K562 (cell line): ENCODE data around the gene AMZ2. TPM values are rescaled to one million over a fixed set of nuclear protein-coding genes. Genes with fewer than 3 reads are reported as not detected.

Source experiments
- ATAC-seq: fragments of 200-7000 bp; cut with Tn5 transposase; 3 replicates; pipeline ENCODE4 v1.9.1; 2020; ENCODE audit warnings: moderate library complexity
- BruUV-seq: library from RNA; stranded (reverse); fragments of 400-500 nt; replicated peaks from 2 replicates; lab custom pipeline; 2021; lab: Mats Ljungman, UMichigan
- CTCF ChIA-PET: fragments of 300-600 bp; formaldehyde crosslinking; extraction: SDS; loops from one replicate; lab custom pipeline; 2021; ENCODE audit warnings: low intra/inter-chr PET ratio; lab: Yijun Ruan, JAX
- POLR2A ChIA-PET: fragments of 300-600, 350-650 bp; sonication (Branson Sonifier 250); formaldehyde crosslinking; extraction: SDS; loops from one replicate; lab custom pipeline; 2021; ENCODE audit warnings: antibody characterized with exemption, inconsistent platforms; lab: Yijun Ruan, JAX
- DNase-seq, 4 experiments: peaks; one replicate each; pipeline versions ENCODE4 v3.0.0 to v3.0.0-alpha.2; 2011 to 2018; ENCODE audit warnings: low spot score in 3 of 4, mixed read lengths in 3 of 4; ENCODE audit errors: extremely low read depth in 1 of 4
- FAIRE-seq: peaks from 2 replicates; lab custom pipeline; 2011; peaks lifted over from hg19 to GRCh38; lab: Jason Lieb, UNC
- H2AFZ ChIP-seq: 2 replicates; pipeline ENCODE4 v1.6.0; 2011; ENCODE audit warnings: low read depth, low read length, control low read depth, inconsistent platforms
- H3K27ac ChIP-seq: fragments of 200-600 bp; 3 replicates; pipeline ENCODE4 v1.8.0; 2011; ENCODE audit warnings: low read depth, mild to moderate bottlenecking, control low read depth, inconsistent platforms, low read length, moderate library complexity, mixed read lengths; ENCODE audit errors: extremely low read depth
- H3K27me3 ChIP-seq, 2 experiments: fragments of 300-600 bp in 1 of 2; 2 replicates in 1 of 2; 3 replicates in 1 of 2; pipeline versions ENCODE4 v1.6.0 to v1.8.0; 2011; ENCODE audit warnings: inconsistent platforms in 2 of 2, low read length in 2 of 2, mild to moderate bottlenecking in 1 of 2, mixed read lengths in 1 of 2, moderate library complexity in 1 of 2; ENCODE audit not compliant: control insufficient read depth in 2 of 2, insufficient read depth in 2 of 2
- H3K36me3 ChIP-seq: fragments of 300-600 bp; 3 replicates; pipeline ENCODE4 v1.8.0; 2011; ENCODE audit warnings: mild to moderate bottlenecking, low read length, inconsistent platforms; ENCODE audit not compliant: control insufficient read depth, insufficient read depth
- H3K4me1 ChIP-seq, 2 experiments: fragments of 200-600 bp in 1 of 2; replicated peaks in 1 of 2; 2 replicates in 1 of 2; 3 replicates in 1 of 2; pipeline versions ENCODE4 v1.5.1 to v1.8.0; 2011; ENCODE audit warnings: inconsistent platforms in 2 of 2, low read length in 2 of 2, mild to moderate bottlenecking in 1 of 2, mixed read lengths in 1 of 2, moderate library complexity in 1 of 2; ENCODE audit not compliant: control insufficient read depth in 2 of 2, insufficient read depth in 2 of 2
- H3K4me2 ChIP-seq: 2 replicates; pipeline ENCODE4 v1.6.1; 2011; ENCODE audit warnings: low read length, control low read depth, inconsistent platforms, mixed read lengths; ENCODE audit not compliant: insufficient read depth
- H3K4me3 ChIP-seq: fragments of 200-600 bp; sonication (generic), shearing (Covaris generic); 2 replicates; pipeline ENCODE4 v1.5.1; 2016; ENCODE audit warnings: control low read depth, inconsistent platforms
- H3K79me2 ChIP-seq: fragments of 200-600 bp; 3 replicates; pipeline ENCODE4 v1.8.0; 2011; ENCODE audit warnings: low read length, inconsistent platforms; ENCODE audit not compliant: control insufficient read depth, insufficient read depth
- H3K9ac ChIP-seq, 2 experiments: 2 replicates each; pipeline versions ENCODE4 v1.6.0 to v1.6.1; 2011; ENCODE audit warnings: low read depth in 2 of 2, low read length in 2 of 2, control low read depth in 1 of 2, inconsistent platforms in 1 of 2, mild to moderate bottlenecking in 1 of 2, mixed read lengths in 1 of 2; ENCODE audit not compliant: insufficient read depth in 1 of 2
- H3K9me1 ChIP-seq: one replicate; pipeline ENCODE4 v1.6.0; 2011; ENCODE audit warnings: inconsistent platforms, mild to moderate bottlenecking, low read length, moderate library complexity; ENCODE audit not compliant: control insufficient read depth, insufficient read depth
- H3K9me3 ChIP-seq: replicated peaks from 2 replicates; pipeline ENCODE4 v1.5.1; 2011; ENCODE audit warnings: low read depth, low read length, inconsistent platforms; ENCODE audit not compliant: control insufficient read depth, insufficient read depth
- H4K20me1 ChIP-seq: replicated peaks from 2 replicates; pipeline ENCODE4 v1.6.1; 2011; ENCODE audit warnings: low read length, inconsistent platforms, mixed read lengths; ENCODE audit not compliant: control insufficient read depth, insufficient read depth
- ASH1L ChIP-seq: fragments of 450-650 bp; IDR thresholded peaks from 2 replicates; pipeline ENCODE4 v1.6.1; 2018; ENCODE audit warnings: borderline replicate concordance, mild to moderate bottlenecking, low read depth; ENCODE audit not compliant: partially characterized antibody
- BCL6 ChIP-seq: fragments of 250-450 bp; sonication (Bioruptor Pico); IDR thresholded peaks from 2 replicates; pipeline ENCODE4 v1.4.0; 2020
- CBX1 ChIP-seq: sonication (generic); IDR thresholded peaks from 2 replicates; pipeline ENCODE4 v1.6.1; 2016; ENCODE audit warnings: antibody characterized with exemption, low read depth, mild to moderate bottlenecking
- COPS2 ChIP-seq: fragments of 450-650 bp; conservative IDR thresholded peaks from 2 replicates; pipeline ENCODE4 v1.6.1; 2016; ENCODE audit warnings: mild to moderate bottlenecking, moderate library complexity
- CREB3L1 ChIP-seq: fragments of 450-650 bp; IDR thresholded peaks from 2 replicates; pipeline ENCODE4 v1.6.1; 2014; ENCODE audit warnings: low read depth, mild to moderate bottlenecking, moderate library complexity, borderline replicate concordance
- CSDE1 ChIP-seq, 2 experiments: fragments of 450-650 bp; IDR thresholded peaks; 2 replicates each; pipeline ENCODE4 v1.6.1; 2016; ENCODE audit warnings: mild to moderate bottlenecking in 1 of 2
- E4F1 ChIP-seq: fragments of 250-450 bp; sonication (Bioruptor Pico); IDR thresholded peaks from 2 replicates; pipeline ENCODE4 v1.5.0; 2021; ENCODE audit warnings: mild to moderate bottlenecking, borderline replicate concordance
- EGR1 ChIP-seq: fragments of 450-650 bp; conservative IDR thresholded peaks from 2 replicates; pipeline ENCODE4 v1.6.1; 2017; ENCODE audit warnings: mild to moderate bottlenecking
- GABPB1 ChIP-seq: sonication (generic); formaldehyde crosslinking; IDR thresholded peaks from 2 replicates; pipeline ENCODE4 v1.8.0; 2022; ENCODE audit warnings: mild to moderate bottlenecking, missing genetic modification reagents
- MYNN ChIP-seq, 2 experiments: sonication (generic); formaldehyde crosslinking in 1 of 2; IDR thresholded peaks; 2 replicates each; pipeline versions ENCODE4 v1.5.0 to v1.6.1; 2016 to 2020; ENCODE audit warnings: antibody characterized with exemption in 1 of 2, missing genetic modification reagents in 1 of 2
- NFYB ChIP-seq: IDR thresholded peaks from 2 replicates; pipeline ENCODE4 v1.6.1; 2011; ENCODE audit warnings: mild to moderate bottlenecking, moderate library complexity; ENCODE audit not compliant: insufficient read length; ENCODE audit errors: extremely low read depth
- PTRF ChIP-seq: fragments of 450-650 bp; IDR thresholded peaks from 2 replicates; pipeline ENCODE4 v1.6.1; 2016; ENCODE audit warnings: mild to moderate bottlenecking, missing genetic modification characterization, missing compliant biosample characterization
- TEAD1 ChIP-seq, 2 experiments: fragments of 450-650 bp in 1 of 2; sonication (generic) in 1 of 2; formaldehyde crosslinking; IDR thresholded peaks; 2 replicates each; pipeline versions ENCODE4 v1.4.0 to v1.8.0; 2020 to 2022; ENCODE audit warnings: mild to moderate bottlenecking in 2 of 2, missing genetic modification reagents in 1 of 2
- TEAD4 ChIP-seq, 2 experiments: sonication (generic) in 1 of 2; formaldehyde crosslinking in 1 of 2; IDR thresholded peaks; 2 replicates each; pipeline versions ENCODE4 v1.6.1 to v1.8.0; 2012 to 2022; ENCODE audit warnings: borderline replicate concordance in 1 of 2, inconsistent platforms in 1 of 2, low read length in 1 of 2, mild to moderate bottlenecking in 1 of 2, missing genetic modification reagents in 1 of 2
- ZFP1 ChIP-seq: fragments of 450-650 bp; formaldehyde crosslinking; IDR thresholded peaks from 2 replicates; pipeline ENCODE4 v1.4.0; 2020; ENCODE audit warnings: mild to moderate bottlenecking, mixed read lengths
- ZNF561 ChIP-seq: fragments of 450-650 bp; formaldehyde crosslinking; conservative IDR thresholded peaks from 2 replicates; pipeline ENCODE4 v1.4.0; 2020; ENCODE audit warnings: mild to moderate bottlenecking, moderate library complexity
- ZNF764 ChIP-seq: fragments of 250-450 bp; sonication (Bioruptor Pico); IDR thresholded peaks from 2 replicates; pipeline ENCODE4 v1.4.0; 2020; ENCODE audit warnings: low read depth, mild to moderate bottlenecking, moderate library complexity
- WGBS: fragments of 100-300 bp; shearing (Covaris generic); methylation state at CpG from one replicate; pipeline ENCODE4 v1.1.6; 2016; ENCODE audit warnings: low coverage, mixed read lengths; ENCODE audit not compliant: insufficient coverage; ENCODE audit errors: missing lambda C conversion rate; 5-methylcytosine and 5-hydroxymethylcytosine counted together
- in situ Hi-C: fragments of 300-500 bp; cut with MboI; formaldehyde crosslinking; loops from 4 replicates; pipeline ENCODE4 v1.15.0; 2018; ENCODE audit warnings: inconsistent platforms, mixed read lengths
- intact Hi-C: fragments of 100-400 bp; cut with micrococcal nuclease; formaldehyde crosslinking; loops from 2 replicates; pipeline ENCODE4 v1.14.2; 2022
- polyA plus RNA-seq, 8 experiments: library from polyadenylated mRNA; depleted of rRNA in 4 of 8; stranded (reverse) in 5 of 8; unstranded in 3 of 8; fragments of >200 nt; fragmentation: Nextera tagmentation in 2 of 8; fragmentation: Illumina TruSeq in 1 of 8; extraction: Ambion mirVana in 2 of 8; extraction: Trizol in 1 of 8; gene quantifications; 2 replicates each; pipeline versions ENCODE4 v1.2.1 to v1.2.3, GENCODE V29; 2011 to 2014; ENCODE audit warnings: inconsistent platforms in 1 of 8, missing spikeins in 1 of 8
- total RNA-seq, 7 experiments: library from RNA; depleted of rRNA in 6 of 7; stranded (reverse); fragments of >200 nt in 6 of 7; fragmentation: Illumina TruSeq in 2 of 7; extraction: Trizol in 2 of 7; gene quantifications; 2 replicates each; pipeline versions ENCODE4 v1.2.1 to v1.2.3, GENCODE V29; 2011 to 2021; ENCODE audit warnings: low replicate concordance in 1 of 7
- TF ChIP-seq, protein P1 (sequence below): fragments of 250-450 bp; sonication (Bioruptor Pico); IDR thresholded peaks from 2 replicates; pipeline ENCODE4 v1.8.0; 2022; ENCODE audit warnings: moderate library complexity, mild to moderate bottlenecking, inconsistent platforms
- TF ChIP-seq, protein P2 (sequence below): fragments of 250-450 bp; sonication (Bioruptor Pico); IDR thresholded peaks from 2 replicates; pipeline ENCODE4 v1.8.0; 2021; ENCODE audit warnings: moderate library complexity, mild to moderate bottlenecking, inconsistent platforms

The AMZ2 gene
- total and polyA plus RNA-seq, 9 of the 15 experiments (the other 6 are each of a cell fraction or from before 2014, with no cell fraction given) = 22.6 to 92.2 (median 52.6) TPM

- intact Hi-C loops (no loop called here), in situ Hi-C loops (no loop called here)
- Histone ChIP-seq H3K27me3 (peaks cover 0 to 14% of the 10 kb centered on the region in 2 experiments; a peak in 3 of 5 replicates), H4K20me1 (no peaks in the 10 kb centered on the region), H3K4me3 (no peak overlapping the region), H3K4me2 (no peak overlapping the region), H3K36me3 (no peaks in the 10 kb centered on the region), H3K9me1 (no peaks in the 10 kb centered on the region), H3K9me3 (no peaks in the 10 kb centered on the region), H3K79me2 (no peaks in the 10 kb centered on the region), H2AFZ (no peak overlapping the region), H3K9ac (no peak overlapping the region), H3K4me1 (no peaks in the 10 kb centered on the region), H3K27ac (no peak overlapping the region)
- POLR2A ChIA-PET = no interaction called here
- BruUV-seq = no TSS peak
- TF ChIP-seq BCL6 (CRISPR knock-in tag) = no peak
- no peak for TF ChIP-seq ZFP1 (CRISPR knock-in tag)
- TF ChIP-seq ZNF764 (CRISPR knock-in tag) = no peak
- TF ChIP-seq PTRF (tag) = no peak
- TF ChIP-seq CBX1 = no peak
- no peak for TF ChIP-seq MYNN (IDR thresholded peaks at IDR 0.05)
- TF ChIP-seq MYNN (CRISPR knock-in tag; IDR thresholded peaks at IDR 0.05) = no peak
- TF ChIP-seq COPS2 = no peak
- no peak for TF ChIP-seq ZNF561
- TF ChIP-seq TEAD1 (CRISPR knock-in tag; IDR thresholded peaks at IDR 0.05) = no peak
- no peak for TF ChIP-seq TEAD4 (IDR thresholded peaks at IDR 0.05; ENCODE audit: low read length)
- TF ChIP-seq TEAD4 (CRISPR knock-in tag; IDR thresholded peaks at IDR 0.05; ENCODE audit: borderline replicate concordance) = no peak
- TF ChIP-seq E4F1 (CRISPR knock-in tag) = no peak
- no peak for TF ChIP-seq CREB3L1
- TF ChIP-seq, protein P1, sequence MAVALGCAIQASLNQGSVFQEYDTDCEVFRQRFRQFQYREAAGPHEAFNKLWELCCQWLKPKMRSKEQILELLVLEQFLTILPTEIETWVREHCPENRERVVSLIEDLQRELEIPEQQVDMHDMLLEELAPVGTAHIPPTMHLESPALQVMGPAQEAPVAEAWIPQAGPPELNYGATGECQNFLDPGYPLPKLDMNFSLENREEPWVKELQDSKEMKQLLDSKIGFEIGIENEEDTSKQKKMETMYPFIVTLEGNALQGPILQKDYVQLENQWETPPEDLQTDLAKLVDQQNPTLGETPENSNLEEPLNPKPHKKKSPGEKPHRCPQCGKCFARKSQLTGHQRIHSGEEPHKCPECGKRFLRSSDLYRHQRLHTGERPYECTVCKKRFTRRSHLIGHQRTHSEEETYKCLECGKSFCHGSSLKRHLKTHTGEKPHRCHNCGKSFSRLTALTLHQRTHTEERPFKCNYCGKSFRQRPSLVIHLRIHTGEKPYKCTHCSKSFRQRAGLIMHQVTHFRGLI (CRISPR knock-in tag) = no peak
- no peak for TF ChIP-seq ASH1L
- no peak for TF ChIP-seq EGR1
- TF ChIP-seq, protein P2, sequence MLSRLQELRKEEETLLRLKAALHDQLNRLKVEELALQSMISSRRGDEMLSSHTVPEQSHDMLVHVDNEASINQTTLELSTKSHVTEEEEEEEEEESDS = no peak
- TF ChIP-seq CSDE1 (IDR thresholded peaks at IDR 0.05) = no peak
- TF ChIP-seq GABPB1 (CRISPR knock-in tag) = no peak
- TF ChIP-seq NFYB = no peak
- ATAC-seq (no peak), DNase-seq (no peak), FAIRE-seq (no peak)
- CTCF ChIA-PET = no interaction called here
- WGBS = 13% methylated on average over 8 of the region's 8 CpGs
Observed at GRCh38 chr17:68229619-68230018, 18.2 kb upstream of the AMZ2 start.
